Neuron (in vitro differentiated cells): ENCODE results near the gene ABCA4.

Experiments used
- H2AFZ ChIP-seq: one replicate; pipeline ENCODE4 v1.6.1; 2013; ENCODE audit warnings: low read depth, mild to moderate bottlenecking, inconsistent platforms, low read length, moderate library complexity
- H3K27me3 ChIP-seq: one replicate; pipeline ENCODE4 v1.6.1; 2013; ENCODE audit warnings: low read length; ENCODE audit not compliant: insufficient read depth
- H3K36me3 ChIP-seq: one replicate; pipeline ENCODE4 v1.6.1; 2013; ENCODE audit warnings: low read length; ENCODE audit not compliant: insufficient read depth
- H3K4me1 ChIP-seq: one replicate; pipeline ENCODE4 v1.6.1; 2013; ENCODE audit warnings: low read length; ENCODE audit not compliant: insufficient read depth
- H3K4me3 ChIP-seq: 2 replicates; pipeline ENCODE4 v1.5.1; 2013; ENCODE audit warnings: mild to moderate bottlenecking, low read length, moderate library complexity
- H3K9me3 ChIP-seq: one replicate; pipeline ENCODE4 v1.6.1; 2013; ENCODE audit warnings: low read length

ABCA4 gene

GRCh38 chr1:93981274-93981667 is 139.7 kb downstream of the ABCA4 start:
- no peaks in the 10 kb centered on the region for H3K4me1 ChIP-seq
- no peaks in the 10 kb centered on the region for H3K36me3 ChIP-seq
- H2AFZ ChIP-seq: no peak overlapping the region
- H3K27me3 ChIP-seq: no peaks in the 10 kb centered on the region
- H3K9me3 ChIP-seq: no peaks in the 10 kb centered on the region
- H3K4me3 ChIP-seq: no peak overlapping the region

GRCh38 chr1:93980320-93981273 is 140.4 kb downstream of the ABCA4 start:
- Histone ChIP-seq H3K27me3 (no peaks in the 10 kb centered on the region), H3K9me3 (no peaks in the 10 kb centered on the region), H3K4me1 (no peaks in the 10 kb centered on the region), H2AFZ (no peak overlapping the region), H3K4me3 (no peak overlapping the region), H3K36me3 (no peaks in the 10 kb centered on the region)

GRCh38 chr1:93979718-93980319 is 141.1 kb downstream of the ABCA4 start:
- Histone ChIP-seq H2AFZ (no peak overlapping the region), H3K4me1 (no peaks in the 10 kb centered on the region), H3K4me3 (no peak overlapping the region), H3K9me3 (no peaks in the 10 kb centered on the region), H3K27me3 (no peaks in the 10 kb centered on the region), H3K36me3 (no peaks in the 10 kb centered on the region)

GRCh38 chr1:93979040-93979717 is 141.8 kb downstream of the ABCA4 start:
- no peak overlapping the region for H3K4me3 ChIP-seq
- no peaks in the 10 kb centered on the region for H3K27me3 ChIP-seq
- no peaks in the 10 kb centered on the region for H3K9me3 ChIP-seq
- H3K4me1 ChIP-seq: no peaks in the 10 kb centered on the region
- no peaks in the 10 kb centered on the region for H3K36me3 ChIP-seq
- H2AFZ ChIP-seq: no peak overlapping the region

GRCh38 chr1:93977598-93977945 is 143.4 kb downstream of the ABCA4 start:
- no peaks in the 10 kb centered on the region for H3K4me1 ChIP-seq
- H3K27me3 ChIP-seq: no peaks in the 10 kb centered on the region
- no peak overlapping the region for H3K4me3 ChIP-seq
- H2AFZ ChIP-seq: no peak overlapping the region
- H3K36me3 ChIP-seq: no peaks in the 10 kb centered on the region
- H3K9me3 ChIP-seq: no peaks in the 10 kb centered on the region

- Histone ChIP-seq H3K4me1 (no peaks in the 10 kb centered on the region), H3K9me3 (no peaks in the 10 kb centered on the region), H2AFZ (no peak overlapping the region), H3K27me3 (no peaks in the 10 kb centered on the region), H3K4me3 (no peak overlapping the region), H3K36me3 (no peaks in the 10 kb centered on the region)
Observed at GRCh38 chr1:93976711-93977597, 144.0 kb downstream of the ABCA4 start.

- H3K36me3 ChIP-seq: no peaks in the 10 kb centered on the region
- H2AFZ ChIP-seq: no peak overlapping the region
- H3K4me3 ChIP-seq: no peak overlapping the region
- no peaks in the 10 kb centered on the region for H3K9me3 ChIP-seq
- H3K27me3 ChIP-seq: no peaks in the 10 kb centered on the region
- no peaks in the 10 kb centered on the region for H3K4me1 ChIP-seq
Observed at GRCh38 chr1:93976291-93976690, 144.7 kb downstream of the ABCA4 start.

- H2AFZ ChIP-seq: no peak overlapping the region
- H3K27me3 ChIP-seq: no peaks in the 10 kb centered on the region
- no peaks in the 10 kb centered on the region for H3K36me3 ChIP-seq
- no peak overlapping the region for H3K4me3 ChIP-seq
- H3K9me3 ChIP-seq: no peaks in the 10 kb centered on the region
- H3K4me1 ChIP-seq: no peaks in the 10 kb centered on the region
Observed at GRCh38 chr1:93972341-93972740, 148.6 kb downstream of the ABCA4 start.

GRCh38 chr1:93969887-93970286 is 151.1 kb downstream of the ABCA4 start:
- Histone ChIP-seq H3K36me3 (no peaks in the 10 kb centered on the region), H2AFZ (no peak overlapping the region), H3K4me1 (no peaks in the 10 kb centered on the region), H3K4me3 (no peak overlapping the region), H3K9me3 (no peaks in the 10 kb centered on the region), H3K27me3 (no peaks in the 10 kb centered on the region)

- Histone ChIP-seq H3K9me3 (no peaks in the 10 kb centered on the region), H3K27me3 (no peaks in the 10 kb centered on the region), H3K36me3 (no peaks in the 10 kb centered on the region), H3K4me1 (no peaks in the 10 kb centered on the region), H2AFZ (no peak overlapping the region), H3K4me3 (no peak overlapping the region)
Observed at GRCh38 chr1:93969371-93969770, 151.6 kb downstream of the ABCA4 start.

GRCh38 chr1:93967306-93967705 is 153.6 kb downstream of the ABCA4 start:
- Histone ChIP-seq H3K9me3 (no peaks in the 10 kb centered on the region), H3K4me3 (no peak overlapping the region), H2AFZ (no peak overlapping the region)

GRCh38 chr1:93965888-93966287 is 155.1 kb downstream of the ABCA4 start:
- H3K36me3 ChIP-seq: no peaks in the 10 kb centered on the region
- H3K4me1 ChIP-seq: no peaks in the 10 kb centered on the region
- no peak overlapping the region for H3K4me3 ChIP-seq
- H3K27me3 ChIP-seq: no peaks in the 10 kb centered on the region
- no peak overlapping the region for H2AFZ ChIP-seq
- no peaks in the 10 kb centered on the region for H3K9me3 ChIP-seq

More at GRCh38 chr1:93967306-93967705, 153.6 kb downstream of the ABCA4 start:
- Histone ChIP-seq H3K27me3 (no peaks in the 10 kb centered on the region), H3K36me3 (no peaks in the 10 kb centered on the region), H3K4me1 (no peaks in the 10 kb centered on the region)
